Astrocyte (in vitro differentiated cells and primary cell): ENCODE measurements around the gene TELO2. TPM values are rescaled to one million over a fixed set of nuclear protein-coding genes. Genes with fewer than 3 reads are reported as not detected.

Source experiments
- DNase-seq: peaks from one replicate; pipeline ENCODE4 v3.0.0-alpha.2; 2010; ENCODE audit warnings: low read depth
- FAIRE-seq: peaks from 2 replicates; lab custom pipeline; 2011; peaks lifted over from hg19 to GRCh38; lab: Jason Lieb, UNC
- H2AFZ ChIP-seq: 2 replicates; pipeline ENCODE4 v1.6.0; 2012; ENCODE audit warnings: low read depth, low read length, inconsistent platforms
- H3K27ac ChIP-seq: 2 replicates; pipeline ENCODE4 v1.5.1; 2011; ENCODE audit warnings: low read depth, low read length, inconsistent platforms
- H3K27me3 ChIP-seq: 2 replicates; pipeline ENCODE4 v1.6.0; 2011; ENCODE audit warnings: low read length, inconsistent platforms; ENCODE audit not compliant: insufficient read depth
- H3K36me3 ChIP-seq: 2 replicates; pipeline ENCODE4 v1.5.1; 2011; ENCODE audit warnings: low read length, inconsistent platforms; ENCODE audit not compliant: insufficient read depth
- H3K4me1 ChIP-seq: 2 replicates; pipeline ENCODE4 v1.5.1; 2011; ENCODE audit warnings: low read length, inconsistent platforms; ENCODE audit not compliant: insufficient read depth
- H3K4me2 ChIP-seq: 2 replicates; pipeline ENCODE4 v1.6.0; 2012; ENCODE audit warnings: low read length, inconsistent platforms
- H3K4me3 ChIP-seq: 2 replicates; pipeline ENCODE4 v1.5.1; 2011; ENCODE audit warnings: low read depth, mild to moderate bottlenecking, low read length, inconsistent platforms; ENCODE audit not compliant: insufficient read depth
- H3K79me2 ChIP-seq: 2 replicates; pipeline ENCODE4 v1.6.0; 2012; ENCODE audit warnings: mild to moderate bottlenecking, low read length, inconsistent platforms; ENCODE audit not compliant: insufficient read depth
- H3K9ac ChIP-seq: 2 replicates; pipeline ENCODE4 v1.6.0; 2012; ENCODE audit warnings: mild to moderate bottlenecking, low read length, inconsistent platforms
- H3K9me3 ChIP-seq: 2 replicates; pipeline ENCODE4 v1.5.1; 2012; ENCODE audit warnings: low read depth, mild to moderate bottlenecking, low read length, inconsistent platforms; ENCODE audit not compliant: insufficient read depth
- H4K20me1 ChIP-seq: 2 replicates; pipeline ENCODE4 v1.6.0; 2012; ENCODE audit warnings: low read length, inconsistent platforms; ENCODE audit not compliant: insufficient read depth
- H3K27ac Mint-ChIP-seq: one replicate; pipeline ENCODE4 v1.8.0; 2021; ENCODE audit warnings: mild to moderate bottlenecking, mixed read lengths; ENCODE audit not compliant: unreplicated experiment
- H3K27me3 Mint-ChIP-seq: one replicate; pipeline ENCODE4 v1.8.0; 2021; ENCODE audit warnings: low read depth, mixed read lengths; ENCODE audit not compliant: unreplicated experiment
- H3K36me3 Mint-ChIP-seq: one replicate; pipeline ENCODE4 v1.8.0; 2021; ENCODE audit warnings: low read depth, mixed read lengths; ENCODE audit not compliant: unreplicated experiment
- H3K4me1 Mint-ChIP-seq: one replicate; pipeline ENCODE4 v1.8.0; 2021; ENCODE audit warnings: low read depth, mixed read lengths; ENCODE audit not compliant: unreplicated experiment
- H3K4me3 Mint-ChIP-seq: one replicate; pipeline ENCODE4 v1.8.0; 2021; ENCODE audit warnings: mild to moderate bottlenecking, moderate library complexity, mixed read lengths; ENCODE audit not compliant: unreplicated experiment
- H3K9me3 Mint-ChIP-seq: one replicate; pipeline ENCODE4 v1.8.0; 2021; ENCODE audit warnings: mild to moderate bottlenecking, mixed read lengths; ENCODE audit not compliant: unreplicated experiment
- EZH2 ChIP-seq: IDR thresholded peaks from 2 replicates; pipeline ENCODE4 v1.6.1; 2012; ENCODE audit warnings: mild to moderate bottlenecking, low read length, inconsistent platforms; ENCODE audit not compliant: insufficient read depth
- total RNA-seq: library from RNA; stranded (reverse); gene quantifications from 2 replicates; pipeline ENCODE4 v1.2.1, GENCODE V29; 2021
- TF ChIP-seq, protein P1 (sequence below): IDR thresholded peaks from 2 replicates; pipeline ENCODE4 v1.5.1; 2011; ENCODE audit warnings: low read depth, mild to moderate bottlenecking, inconsistent platforms, low read length, moderate library complexity; ENCODE audit not compliant: insufficient read depth

Gene TELO2
- total RNA-seq, 1 donor from 2014 or later: 21.1 TPM

DNA sequence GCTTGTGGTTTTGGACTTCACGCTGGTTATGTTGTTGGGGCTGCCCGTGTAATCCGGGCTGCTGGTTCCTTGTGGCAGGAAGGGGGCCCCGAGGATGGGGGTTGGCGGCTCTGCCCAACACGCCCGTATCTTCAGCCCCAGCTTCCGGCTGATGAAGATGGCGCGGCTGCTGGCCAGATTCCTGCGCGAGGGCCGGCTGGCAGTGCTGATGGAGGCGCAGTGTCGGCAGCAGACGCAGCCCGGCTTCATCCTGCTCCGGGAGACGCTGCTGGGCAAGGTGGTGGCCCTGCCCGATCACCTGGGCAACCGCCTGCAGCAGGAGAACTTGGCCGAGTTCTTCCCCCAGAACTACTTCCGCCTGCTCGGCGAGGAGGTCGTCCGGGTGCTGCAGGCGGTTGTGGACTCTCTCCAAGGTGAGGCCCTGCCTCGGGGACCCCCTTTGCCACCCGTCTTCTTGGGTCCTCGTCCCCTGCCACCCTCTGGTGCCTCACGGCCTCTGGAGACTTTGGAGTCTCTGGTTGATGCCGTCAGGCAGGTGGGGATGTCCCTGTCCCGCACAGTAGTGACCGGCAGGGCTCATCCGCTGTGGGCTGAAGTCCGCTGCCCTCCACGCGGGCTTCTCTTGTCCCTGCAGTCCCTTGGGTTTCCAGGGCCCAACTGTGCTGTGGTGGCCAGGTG, 2.2 kb downstream of the TELO2 start:
- no peak for DNase-seq
- H3K27me3 Mint-ChIP-seq: peaks cover 5% of the 10 kb centered on the region
- no peaks in the 10 kb centered on the region for H3K9me3 Mint-ChIP-seq
- Histone ChIP-seq H3K4me2 (no peak overlapping the region), H3K27me3 (no peaks in the 10 kb centered on the region), H3K9me3 (no peaks in the 10 kb centered on the region), H3K4me3 (no peak overlapping the region), H3K36me3 (peaks cover 2% of the 10 kb centered on the region), H4K20me1 (peaks cover 13% of the 10 kb centered on the region), H2AFZ (no peak overlapping the region), H3K79me2 (peaks cover 29% of the 10 kb centered on the region), H3K27ac (no peak overlapping the region), H3K4me1 (peaks cover 15% of the 10 kb centered on the region), H3K9ac (no peak overlapping the region)
- FAIRE-seq: no peak
- TF ChIP-seq, protein P1, sequence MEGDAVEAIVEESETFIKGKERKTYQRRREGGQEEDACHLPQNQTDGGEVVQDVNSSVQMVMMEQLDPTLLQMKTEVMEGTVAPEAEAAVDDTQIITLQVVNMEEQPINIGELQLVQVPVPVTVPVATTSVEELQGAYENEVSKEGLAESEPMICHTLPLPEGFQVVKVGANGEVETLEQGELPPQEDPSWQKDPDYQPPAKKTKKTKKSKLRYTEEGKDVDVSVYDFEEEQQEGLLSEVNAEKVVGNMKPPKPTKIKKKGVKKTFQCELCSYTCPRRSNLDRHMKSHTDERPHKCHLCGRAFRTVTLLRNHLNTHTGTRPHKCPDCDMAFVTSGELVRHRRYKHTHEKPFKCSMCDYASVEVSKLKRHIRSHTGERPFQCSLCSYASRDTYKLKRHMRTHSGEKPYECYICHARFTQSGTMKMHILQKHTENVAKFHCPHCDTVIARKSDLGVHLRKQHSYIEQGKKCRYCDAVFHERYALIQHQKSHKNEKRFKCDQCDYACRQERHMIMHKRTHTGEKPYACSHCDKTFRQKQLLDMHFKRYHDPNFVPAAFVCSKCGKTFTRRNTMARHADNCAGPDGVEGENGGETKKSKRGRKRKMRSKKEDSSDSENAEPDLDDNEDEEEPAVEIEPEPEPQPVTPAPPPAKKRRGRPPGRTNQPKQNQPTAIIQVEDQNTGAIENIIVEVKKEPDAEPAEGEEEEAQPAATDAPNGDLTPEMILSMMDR: no peak
- no peak for TF ChIP-seq EZH2
- H3K4me3 Mint-ChIP-seq: no peak overlapping the region
- no peak overlapping the region for H3K27ac Mint-ChIP-seq
- H3K4me1 Mint-ChIP-seq: peaks cover 6% of the 10 kb centered on the region
- H3K36me3 Mint-ChIP-seq: peaks cover 5% of the 10 kb centered on the region

DNA sequence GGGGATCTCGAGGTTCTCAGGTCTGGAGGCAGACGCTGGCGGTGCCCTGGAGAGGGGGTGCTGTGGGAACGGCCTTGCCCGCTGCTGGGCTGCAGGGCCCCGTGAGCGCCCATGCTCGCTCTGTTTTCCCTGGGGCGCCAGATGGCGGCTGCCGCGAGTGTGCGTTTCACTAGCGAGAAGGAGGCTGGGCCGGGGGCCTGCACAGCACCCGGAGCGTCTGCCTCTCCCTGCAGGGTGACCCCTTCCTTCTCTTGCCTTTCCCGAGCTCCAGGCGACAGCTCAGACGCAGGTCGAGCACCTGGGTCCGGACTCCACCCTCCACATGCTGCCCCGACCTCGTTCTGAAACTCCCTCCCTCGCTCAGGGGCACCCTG, 2.7 kb downstream of the TELO2 start:
- H3K4me3 Mint-ChIP-seq: no peak overlapping the region
- H3K27ac Mint-ChIP-seq: no peak overlapping the region
- peaks cover 5% of the 10 kb centered on the region for H3K36me3 Mint-ChIP-seq
- H2AFZ ChIP-seq: no peak overlapping the region
- no peak overlapping the region for H3K27ac ChIP-seq
- TF ChIP-seq EZH2: no peak
- TF ChIP-seq, protein P1: no peak
- peaks cover 29% of the 10 kb centered on the region for H3K79me2 ChIP-seq
- peaks cover 15% of the 10 kb centered on the region for H3K4me1 ChIP-seq
- H3K4me3 ChIP-seq: no peak overlapping the region
- no peak for FAIRE-seq
- H3K27me3 ChIP-seq: no peaks in the 10 kb centered on the region
- no peak overlapping the region for H3K4me2 ChIP-seq
- peaks cover 2% of the 10 kb centered on the region for H3K27me3 Mint-ChIP-seq
- H3K9me3 Mint-ChIP-seq: no peaks in the 10 kb centered on the region
- no peak for DNase-seq
- no peaks in the 10 kb centered on the region for H3K9me3 ChIP-seq
- peaks cover 6% of the 10 kb centered on the region for H3K4me1 Mint-ChIP-seq
- peaks cover 13% of the 10 kb centered on the region for H4K20me1 ChIP-seq
- no peak overlapping the region for H3K9ac ChIP-seq
- H3K36me3 ChIP-seq: peaks cover 2% of the 10 kb centered on the region

DNA sequence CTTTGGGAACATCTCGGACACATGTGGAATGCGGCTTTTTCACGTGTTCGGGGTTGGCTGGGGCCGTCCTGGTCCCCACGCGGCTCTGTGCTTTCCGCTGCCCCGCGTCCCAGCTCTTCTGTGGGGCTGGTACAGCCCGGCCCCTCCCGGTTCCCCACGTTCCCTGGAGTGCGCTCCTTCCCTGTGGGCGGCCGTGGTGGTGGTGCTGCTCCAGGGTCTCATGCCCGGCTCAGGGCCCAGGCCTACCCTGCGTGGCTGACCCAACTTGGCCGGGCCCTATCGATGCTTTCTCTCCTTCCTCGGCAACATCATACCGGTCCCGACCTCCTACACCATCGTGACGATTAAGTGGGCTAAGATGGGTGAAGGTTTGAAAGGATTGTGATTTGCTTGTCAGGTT, 3.3 kb downstream of the TELO2 start:
- H3K9ac ChIP-seq: no peak overlapping the region
- Mint-ChIP-seq H3K4me3 (no peak overlapping the region), H3K4me1 (peaks cover 6% of the 10 kb centered on the region), H3K36me3 (peaks cover 5% of the 10 kb centered on the region), H3K9me3 (no peaks in the 10 kb centered on the region), H3K27ac (no peak overlapping the region), H3K27me3 (peaks cover under 1% of the 10 kb centered on the region)
- TF ChIP-seq, protein P1: no peak
- TF ChIP-seq EZH2: no peak
- peaks cover 29% of the 10 kb centered on the region for H3K79me2 ChIP-seq
- no peak overlapping the region for H3K27ac ChIP-seq
- H3K4me2 ChIP-seq: no peak overlapping the region
- H2AFZ ChIP-seq: no peak overlapping the region
- no peaks in the 10 kb centered on the region for H3K27me3 ChIP-seq
- H3K4me1 ChIP-seq: peaks cover 15% of the 10 kb centered on the region
- peaks cover 13% of the 10 kb centered on the region for H4K20me1 ChIP-seq
- no peak overlapping the region for H3K4me3 ChIP-seq
- H3K9me3 ChIP-seq: no peaks in the 10 kb centered on the region
- FAIRE-seq (no peak), DNase-seq (no peak)
- H3K36me3 ChIP-seq: peaks cover 2% of the 10 kb centered on the region
